CD4-positive, alpha-beta T cell treated with Interleukin-17A for 4 hours (primary cell): Measurements from ENCODE around the gene CLEC4D.
"Not testable (repeated sequence)": the region's sequence is repeated elsewhere in the genome, so short reads cannot be mapped to it uniquely, and the experiment has no call there.

Source experiments
- DNase-seq: peaks from one replicate; pipeline ENCODE4 v3.0.0-alpha.2; 2020; ENCODE audit warnings: mixed read lengths

Gene CLEC4D

DNA sequence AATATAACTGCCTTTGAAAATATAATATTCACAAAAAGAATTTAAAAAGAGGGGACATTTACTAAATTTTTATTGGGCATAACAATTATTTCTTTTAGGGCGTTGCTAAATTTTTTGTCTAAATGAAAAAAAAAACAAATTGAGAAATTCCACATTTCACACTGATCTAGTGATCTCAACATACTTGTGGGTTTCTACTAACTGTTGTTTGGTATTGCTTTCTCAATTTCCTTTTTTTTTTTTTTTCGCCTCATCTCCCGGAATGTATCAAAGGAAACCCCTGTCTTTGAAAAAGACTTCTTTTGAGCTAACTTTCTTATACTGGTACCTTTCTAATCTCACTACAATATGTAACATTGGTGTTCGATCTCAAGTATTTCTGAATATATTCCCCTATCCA, at the start of gene CLEC4D:
CLEC4D (plus strand) TSS at position 248 of the 400 bp plus-strand sequence. CDS start 230 bp downstream, outside the sequence.
- no peak for DNase-seq

- DNase-seq = no peak
Observed at GRCh38 chr12:8465301-8465996, 47.9 kb upstream of the CLEC4D start.

- no peak for DNase-seq
Observed at GRCh38 chr12:8466241-8466640, 47.1 kb upstream of the CLEC4D start.

- no peak for DNase-seq
Observed at GRCh38 chr12:8471090-8471489, 42.2 kb upstream of the CLEC4D start.

DNA sequence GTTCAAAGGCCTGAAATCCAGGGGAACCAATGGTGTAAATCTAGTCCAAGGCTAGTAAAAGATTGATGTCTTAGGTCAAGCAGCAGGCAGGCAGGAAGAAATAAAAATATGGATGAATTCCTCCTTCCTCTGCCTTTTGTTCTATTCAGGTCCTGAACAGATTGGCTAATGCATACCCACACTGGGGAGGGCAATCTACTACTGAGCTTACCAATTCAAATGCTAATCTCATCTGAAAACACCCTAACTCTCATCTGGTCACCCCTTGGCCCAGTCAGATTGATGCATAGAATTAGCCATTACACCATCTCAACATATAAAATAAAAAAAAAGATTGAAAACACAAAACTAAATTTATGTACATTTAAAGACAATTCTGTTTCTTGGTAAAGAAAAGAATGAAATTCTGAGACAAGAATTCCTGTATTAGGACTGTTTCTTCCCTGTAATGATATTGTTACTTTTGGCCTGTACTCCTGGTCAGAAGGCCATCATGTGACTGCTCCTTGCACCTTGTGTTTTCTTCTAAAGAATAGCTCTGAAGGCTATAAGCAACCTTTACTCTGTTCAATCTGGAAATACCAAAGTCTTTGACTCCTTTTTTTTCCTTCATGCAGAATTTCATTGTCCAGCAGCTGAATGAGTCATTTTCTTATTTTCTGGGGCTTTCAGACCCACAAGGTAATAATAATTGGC, 37.6 kb upstream of the CLEC4D start:
- DNase-seq = no peak

GRCh38 chr12:8482571-8483061, 30.7 kb upstream of the CLEC4D start:
- DNase-seq = no peak

DNA sequence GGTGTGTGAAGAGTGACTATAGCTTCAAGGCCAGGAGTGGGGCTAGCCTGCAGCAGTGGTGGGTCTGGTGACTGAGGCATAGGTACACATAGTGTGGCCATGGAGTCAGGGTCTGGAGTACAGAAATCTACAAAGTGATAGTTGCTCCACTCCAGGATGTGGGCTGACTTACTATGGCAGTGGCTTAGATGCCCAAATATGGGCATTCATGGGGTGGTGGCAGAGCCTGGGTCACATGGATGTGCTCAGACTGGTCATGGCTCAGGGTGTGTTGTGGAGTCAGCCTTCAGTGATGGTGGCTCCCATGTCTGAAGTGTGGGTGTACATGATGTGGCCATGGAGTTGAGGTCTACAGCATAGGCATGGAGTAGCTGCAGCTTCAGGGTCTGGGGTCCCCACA, 30.2 kb upstream of the CLEC4D start:
- no peak for DNase-seq

- no peak for DNase-seq
Observed at GRCh38 chr12:8491646-8492530, 21.4 kb upstream of the CLEC4D start.

DNA sequence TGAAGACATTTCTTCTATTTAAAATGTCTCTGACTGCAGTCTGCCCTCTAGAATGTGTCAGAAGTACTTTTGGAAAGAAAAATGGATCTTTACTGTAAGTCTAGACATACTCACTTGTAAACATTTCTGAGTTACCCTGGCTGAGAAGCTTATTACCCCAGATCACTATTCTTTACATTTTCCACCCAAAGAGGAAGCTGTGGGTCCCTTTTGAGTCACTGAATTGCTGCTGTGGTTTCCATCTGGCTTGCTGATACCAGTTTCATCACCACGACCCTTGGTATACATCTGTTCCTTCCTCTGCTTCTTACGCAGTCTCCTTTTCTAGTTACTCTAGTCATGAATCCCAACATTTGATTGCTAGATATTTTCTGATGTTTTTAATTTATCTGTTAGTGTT, 20.2 kb upstream of the CLEC4D start:
- DNase-seq = peak; percentile 22

- DNase-seq = not testable (repeated sequence)
Observed at GRCh38 chr12:8495671-8496070, 17.6 kb upstream of the CLEC4D start.

DNA sequence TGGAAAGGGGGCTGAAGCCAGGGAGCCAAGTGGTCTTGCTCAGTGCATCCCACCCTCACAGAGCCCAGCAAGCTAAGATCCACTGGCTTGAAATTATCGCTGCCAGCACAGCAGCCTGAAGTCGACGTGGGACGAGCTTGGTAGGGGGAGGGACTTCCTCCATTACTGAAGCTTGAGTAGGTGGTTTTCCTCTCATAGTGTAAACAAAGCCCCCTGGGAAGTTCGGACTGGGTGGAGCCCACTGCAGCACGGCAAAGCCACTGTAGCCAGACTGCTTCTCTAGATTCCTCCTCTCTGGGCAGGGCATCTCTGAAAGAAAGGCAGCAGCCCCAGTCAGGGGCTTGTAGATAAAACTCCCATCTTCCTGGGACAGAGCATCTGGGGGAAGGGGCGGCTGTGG, 17.2 kb upstream of the CLEC4D start:
- not testable (repeated sequence) for DNase-seq

GRCh38 chr12:8499616-8500015, 13.7 kb upstream of the CLEC4D start:
- DNase-seq = no peak

DNA sequence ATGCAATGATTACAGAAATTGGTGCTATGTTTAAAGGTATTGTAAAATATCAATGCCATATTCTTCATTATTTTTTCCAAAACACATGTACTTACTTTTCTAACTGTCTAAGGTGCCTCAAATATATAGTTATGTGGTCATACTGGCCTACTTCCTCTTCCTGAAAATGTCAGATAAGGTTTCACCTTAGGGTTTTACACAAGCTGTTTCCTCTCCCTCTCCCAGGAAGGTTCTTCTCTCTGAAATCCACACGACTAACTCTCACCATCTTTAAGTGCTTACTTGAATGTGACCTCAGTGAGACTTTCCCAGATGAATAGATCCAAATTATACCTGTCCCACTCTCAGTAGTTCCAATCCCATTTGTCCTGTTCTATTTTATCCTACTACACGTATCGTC, 11.6 kb upstream of the CLEC4D start:
- no peak for DNase-seq

DNA sequence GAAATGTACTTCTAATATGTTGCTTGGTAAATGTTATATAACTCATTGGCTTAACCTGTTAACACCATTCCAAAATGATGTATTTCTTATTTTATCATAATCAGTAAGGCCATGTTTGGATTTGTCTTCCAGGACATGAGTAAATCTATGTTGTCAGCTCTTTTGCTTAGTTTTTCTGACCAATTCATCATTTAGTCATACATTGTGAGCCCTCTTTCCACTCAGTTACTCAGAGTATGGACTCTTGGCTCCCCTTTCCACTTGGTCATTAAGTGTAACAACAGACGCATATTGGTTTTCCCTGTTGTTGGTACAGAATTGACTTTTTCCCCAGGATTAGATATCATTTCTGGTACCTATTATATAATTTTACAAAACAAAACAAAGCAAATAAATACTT, 9.0 kb upstream of the CLEC4D start:
- DNase-seq = no peak

DNA sequence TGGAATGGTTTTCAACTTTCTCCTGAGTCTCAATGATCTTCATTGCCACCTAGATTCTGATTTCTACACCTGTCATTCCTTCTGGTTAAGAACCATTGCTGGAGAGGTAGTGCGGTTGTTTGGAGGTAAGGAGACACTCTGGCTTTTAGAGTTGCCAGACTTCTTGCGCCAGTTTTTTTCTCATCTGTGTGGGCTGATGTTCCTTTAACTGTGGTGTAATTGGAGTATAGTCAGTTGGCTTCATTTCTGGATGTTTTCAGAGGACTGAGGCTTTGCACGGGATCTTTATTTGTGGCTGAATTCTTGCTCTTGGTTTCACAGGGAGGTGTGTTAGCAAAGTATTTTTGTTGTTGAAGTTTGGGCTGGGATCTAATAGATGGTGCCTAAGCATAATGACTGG, 5.7 kb upstream of the CLEC4D start:
- DNase-seq = no peak

DNA sequence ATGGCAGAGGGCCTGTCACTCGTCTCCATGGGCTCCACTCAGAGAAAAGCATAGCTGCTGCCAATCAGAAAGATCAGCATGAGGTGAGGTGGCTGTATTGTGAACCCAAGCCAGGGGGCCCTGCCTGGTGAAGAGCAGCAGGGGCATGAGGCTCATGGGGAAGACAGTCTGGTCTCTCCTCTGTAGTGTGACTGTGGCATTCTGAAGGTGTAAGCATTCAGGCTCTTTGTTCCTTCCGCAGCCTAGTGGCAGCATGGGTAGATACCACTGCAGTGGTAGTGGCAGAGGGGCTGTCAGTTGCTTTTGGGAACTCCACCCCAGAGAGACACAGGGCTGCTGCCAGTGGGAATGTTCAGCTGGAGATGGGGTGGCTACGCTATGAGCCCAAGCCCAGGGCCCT, 5.1 kb upstream of the CLEC4D start:
- no peak for DNase-seq

DNA sequence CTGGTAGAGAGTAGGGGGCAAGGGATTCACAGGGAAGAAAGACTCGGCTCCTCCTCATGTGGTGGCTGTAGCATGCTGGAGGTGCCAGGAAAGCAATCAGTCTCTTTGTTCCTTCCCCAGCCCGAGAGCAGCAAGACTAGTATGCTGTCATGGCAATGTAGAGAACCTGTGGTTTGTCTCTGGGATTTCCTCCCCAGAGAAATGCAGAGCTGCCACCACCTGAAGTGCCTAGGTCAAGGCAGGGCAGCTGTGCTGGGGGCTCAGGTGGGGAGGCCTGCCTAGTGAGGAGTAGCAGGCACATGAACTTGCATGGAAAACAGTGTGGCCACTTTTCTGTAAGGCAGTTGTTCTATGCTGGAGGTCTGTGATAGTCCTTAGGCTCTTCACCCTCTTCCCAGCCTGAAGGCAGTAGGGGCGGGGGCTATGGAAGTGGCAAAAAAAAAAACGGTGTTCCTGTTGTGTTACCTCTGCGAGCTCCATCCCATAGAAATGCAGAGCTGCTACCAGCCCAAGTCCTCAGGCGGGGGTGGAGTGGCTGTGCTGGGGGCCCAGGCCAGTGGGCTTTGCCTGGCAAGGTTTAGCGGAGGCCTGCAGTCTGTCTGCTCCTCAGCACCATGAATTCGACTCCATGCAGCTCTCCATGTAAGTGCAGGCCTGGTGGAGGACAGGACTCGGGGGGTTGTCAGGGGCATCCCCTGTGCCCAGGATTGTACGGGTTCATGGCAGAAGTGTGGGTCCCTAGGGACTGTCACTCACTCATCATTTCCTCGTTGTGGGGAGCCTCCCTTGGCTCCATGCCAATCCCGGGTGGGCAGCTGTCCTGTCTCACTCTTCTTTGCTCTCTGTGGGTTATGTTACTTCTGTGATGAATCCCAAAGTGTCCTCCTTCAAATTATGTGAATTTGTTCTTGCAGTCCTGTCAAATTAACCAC, 4.1 kb upstream of the CLEC4D start:
- no peak for DNase-seq

DNA sequence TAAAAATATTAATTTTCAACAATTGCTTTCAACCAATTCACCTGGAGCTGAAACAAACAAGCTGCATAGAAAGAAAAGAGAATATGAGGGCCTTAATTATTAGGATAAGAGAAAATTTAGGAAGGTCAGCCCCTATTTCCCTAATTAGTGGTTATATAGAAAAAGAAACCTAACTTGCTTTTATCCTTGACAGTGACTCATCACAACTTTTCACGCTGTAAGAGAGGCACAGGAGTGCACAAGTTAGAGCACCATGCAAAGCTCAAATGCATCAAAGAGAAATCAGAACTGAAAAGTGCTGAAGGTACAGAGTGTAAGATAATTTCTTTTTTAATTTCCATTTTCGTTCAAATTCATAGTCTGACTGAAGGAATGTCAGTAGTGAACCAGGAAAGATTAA, 4.7 kb downstream of the CLEC4D start:
- no peak for DNase-seq

GRCh38 chr12:8519171-8519570, 5.9 kb downstream of the CLEC4D start:
- no peak for DNase-seq

- no peak for DNase-seq
Observed at GRCh38 chr12:8527250-8528130, 14.2 kb downstream of the CLEC4D start.

- no peak for DNase-seq
Observed at GRCh38 chr12:8532045-8532444, 18.7 kb downstream of the CLEC4D start.
